HG03457 (cell line): ENCODE measurements around the gene ZNF500.

Source experiments
- ATAC-seq: cut with Tn5 transposase; IDR thresholded peaks from one replicate; pipeline ENCODE4 v1.9.1; 2021; ENCODE audit warnings: moderate number of reproducible peaks; ENCODE audit not compliant: unreplicated experiment

The ZNF500 gene

DNA sequence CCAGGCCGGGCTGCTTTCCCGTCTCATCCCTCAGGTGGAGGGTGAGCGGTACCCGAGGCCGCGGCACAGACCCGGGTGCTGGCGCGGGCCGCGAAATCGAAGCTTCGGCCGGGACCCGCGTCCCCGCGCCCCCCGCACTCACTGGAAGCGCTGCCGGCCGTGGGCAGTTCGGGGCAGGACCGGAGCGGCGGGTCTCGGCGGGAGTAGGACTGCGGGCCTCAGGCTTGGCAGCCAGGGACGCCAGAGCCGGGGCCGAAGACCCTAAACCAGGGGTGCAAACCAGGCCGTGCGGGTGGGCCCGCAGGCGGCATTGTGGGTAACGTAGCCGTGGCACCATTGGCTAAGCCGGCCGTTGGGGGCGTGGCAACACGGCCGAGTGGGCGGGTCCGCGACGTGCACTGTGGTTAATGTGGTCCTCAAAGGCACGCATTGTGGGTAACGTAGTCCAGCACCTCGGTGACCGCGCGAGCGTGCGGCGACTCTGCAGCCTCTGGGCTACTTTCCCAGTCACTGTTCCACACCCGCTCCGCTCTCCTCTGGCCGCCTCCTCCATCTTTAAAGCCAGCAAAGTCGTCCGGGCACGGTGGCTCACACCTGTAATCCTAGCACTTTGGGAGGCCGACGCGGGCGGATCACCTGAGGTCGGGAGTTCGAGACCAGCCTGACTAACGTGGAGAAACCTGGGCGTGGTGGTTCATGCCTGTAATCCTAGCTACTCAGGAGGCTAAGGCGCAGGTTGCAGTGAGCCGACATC, at the start of gene ZNF500:
Gene ZNF500, minus strand, starts transcription at position 288 of the 754 bp plus-strand sequence. CDS start 1,184 bp downstream, outside the sequence.
- ATAC-seq, result peak; percentile 63

GRCh38 chr16:4814542-4815173, 47.7 kb upstream of the ZNF500 start:
- no peak for ATAC-seq

DNA sequence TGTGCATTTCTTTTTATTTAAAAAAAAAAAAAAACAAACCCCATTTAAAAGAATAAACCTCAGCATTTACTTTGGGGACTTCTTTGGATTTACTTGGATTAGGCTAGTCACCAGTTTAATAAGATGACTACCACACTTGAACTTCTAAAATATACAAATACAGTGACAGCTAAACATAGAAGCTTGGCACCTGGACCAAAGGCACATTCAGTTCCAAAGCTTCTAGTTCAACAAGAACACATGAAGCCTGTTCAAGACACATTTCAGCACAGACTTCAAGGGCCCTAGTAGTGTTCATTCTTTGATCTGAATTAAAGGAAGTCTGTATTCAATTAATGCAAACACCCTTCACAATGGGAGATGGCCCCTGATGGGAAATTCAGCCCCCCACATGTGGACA, 47.1 kb upstream of the ZNF500 start:
- ATAC-seq, result no peak

- no peak for ATAC-seq
Measured at GRCh38 chr16:4813251-4814003, 46.5 kb upstream of the ZNF500 start.

GRCh38 chr16:4811773-4812172, 44.8 kb upstream of the ZNF500 start:
- ATAC-seq, result no peak

GRCh38 chr16:4811242-4811641, 44.3 kb upstream of the ZNF500 start:
- ATAC-seq, result no peak

DNA sequence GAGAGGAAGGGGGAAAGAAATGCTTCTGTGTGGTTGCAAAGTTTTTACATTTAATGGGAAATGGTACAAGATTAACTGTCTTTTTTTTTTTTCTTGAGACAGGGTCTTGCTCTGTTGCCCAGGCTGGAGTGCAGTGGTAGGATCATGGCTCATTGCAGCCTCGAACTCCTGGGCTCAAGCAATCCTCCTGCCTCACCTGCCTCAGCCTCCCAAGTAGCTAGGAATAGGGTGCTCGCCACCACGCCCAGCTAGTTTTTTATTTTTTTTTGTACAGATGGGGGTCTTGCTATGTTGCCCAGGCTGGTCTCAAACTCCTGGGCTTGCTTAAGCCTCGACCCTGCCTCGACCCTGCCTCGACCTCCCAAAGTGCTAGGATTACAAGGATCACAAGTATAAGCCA, 39.3 kb upstream of the ZNF500 start:
- no peak for ATAC-seq

- ATAC-seq, result no peak
Measured at GRCh38 chr16:4805231-4805630, 38.3 kb upstream of the ZNF500 start.

- no peak for ATAC-seq
Measured at GRCh38 chr16:4803898-4804762, 37.2 kb upstream of the ZNF500 start.

GRCh38 chr16:4803401-4803844, 36.5 kb upstream of the ZNF500 start:
- no peak for ATAC-seq

DNA sequence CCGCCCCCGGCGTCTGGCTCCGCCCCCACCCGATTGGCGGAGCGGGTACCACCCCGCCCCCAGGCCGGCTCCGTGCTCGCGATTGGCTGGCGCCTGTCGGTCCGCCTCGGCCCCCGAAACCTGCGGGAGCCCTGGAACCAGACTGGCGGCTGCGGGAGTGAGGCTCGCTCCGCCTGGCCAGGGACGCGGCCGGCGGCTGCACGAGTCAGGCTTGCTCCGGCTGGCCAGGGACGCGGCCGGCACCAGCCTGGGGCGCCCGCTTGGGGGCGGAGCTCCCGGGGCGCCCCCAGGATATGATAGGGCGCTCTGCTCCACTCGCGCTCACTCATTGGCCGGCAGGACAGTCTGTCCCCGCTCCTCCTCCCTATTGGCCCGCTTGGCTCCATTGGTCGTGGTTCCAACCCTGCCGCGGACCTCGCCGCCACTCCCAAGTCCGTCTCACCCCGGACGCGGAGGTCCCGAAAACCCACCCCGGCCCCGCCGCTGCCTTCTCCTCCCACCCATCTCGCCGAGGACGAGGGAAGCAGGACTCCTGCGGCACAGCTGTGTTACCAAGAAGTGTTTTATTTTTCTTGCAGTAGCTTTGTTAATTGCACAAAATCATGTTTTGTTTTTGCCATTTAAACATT, 35.8 kb upstream of the ZNF500 start:
- ATAC-seq, result peak; percentile 89

- ATAC-seq, result peak; percentile 38
Measured at GRCh38 chr16:4801962-4802658, 35.1 kb upstream of the ZNF500 start, which contains the start of gene ROGDI. Gene ROGDI (minus strand): TSS chr16:4802633. CDS start chr16:4802571, 62 bp downstream.

DNA sequence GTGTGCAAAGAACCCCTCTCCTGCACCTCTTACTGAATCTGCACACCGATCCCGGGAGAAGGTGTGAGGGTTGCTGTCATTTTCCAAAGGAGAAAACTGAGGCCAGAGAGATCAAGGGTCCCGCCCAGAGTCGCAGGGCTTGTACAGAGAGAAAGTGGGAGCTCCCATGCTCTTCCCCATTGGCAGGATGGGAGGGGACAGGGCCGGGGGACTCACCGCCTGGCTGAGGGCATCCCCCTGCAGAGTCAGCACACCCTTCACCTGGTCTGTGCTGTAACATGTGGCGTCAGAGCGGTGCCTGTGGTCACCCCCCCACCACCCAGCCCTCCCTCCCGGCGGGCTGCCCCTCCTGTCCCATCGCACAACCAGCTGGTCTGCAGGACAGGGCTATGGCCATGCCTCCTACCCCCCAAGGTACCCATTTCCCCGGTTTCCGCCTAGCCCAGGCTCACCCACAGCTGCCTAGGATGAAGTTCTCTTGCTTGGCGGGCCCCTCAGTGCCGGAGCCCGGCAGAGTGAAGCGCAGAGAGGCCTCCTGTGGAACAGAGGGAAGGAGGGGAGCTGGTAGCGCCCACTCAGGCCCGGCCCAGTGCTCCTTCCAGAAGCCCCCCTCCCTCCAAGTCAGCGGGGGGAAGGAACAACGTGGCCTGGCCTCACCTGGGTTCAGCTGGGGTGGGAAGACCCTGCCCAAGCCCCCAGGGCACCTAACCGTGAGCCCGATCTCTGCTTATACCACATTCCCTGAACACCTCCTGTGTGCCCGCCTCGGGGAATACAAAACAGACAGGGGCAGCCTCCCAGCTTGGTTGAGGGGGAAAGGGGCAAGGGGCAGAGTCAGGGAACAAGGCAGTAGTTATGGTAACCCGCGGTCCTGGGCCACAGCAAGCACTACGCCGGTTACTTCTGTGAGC, 34.3 kb upstream of the ZNF500 start:
- ATAC-seq, result no peak

DNA sequence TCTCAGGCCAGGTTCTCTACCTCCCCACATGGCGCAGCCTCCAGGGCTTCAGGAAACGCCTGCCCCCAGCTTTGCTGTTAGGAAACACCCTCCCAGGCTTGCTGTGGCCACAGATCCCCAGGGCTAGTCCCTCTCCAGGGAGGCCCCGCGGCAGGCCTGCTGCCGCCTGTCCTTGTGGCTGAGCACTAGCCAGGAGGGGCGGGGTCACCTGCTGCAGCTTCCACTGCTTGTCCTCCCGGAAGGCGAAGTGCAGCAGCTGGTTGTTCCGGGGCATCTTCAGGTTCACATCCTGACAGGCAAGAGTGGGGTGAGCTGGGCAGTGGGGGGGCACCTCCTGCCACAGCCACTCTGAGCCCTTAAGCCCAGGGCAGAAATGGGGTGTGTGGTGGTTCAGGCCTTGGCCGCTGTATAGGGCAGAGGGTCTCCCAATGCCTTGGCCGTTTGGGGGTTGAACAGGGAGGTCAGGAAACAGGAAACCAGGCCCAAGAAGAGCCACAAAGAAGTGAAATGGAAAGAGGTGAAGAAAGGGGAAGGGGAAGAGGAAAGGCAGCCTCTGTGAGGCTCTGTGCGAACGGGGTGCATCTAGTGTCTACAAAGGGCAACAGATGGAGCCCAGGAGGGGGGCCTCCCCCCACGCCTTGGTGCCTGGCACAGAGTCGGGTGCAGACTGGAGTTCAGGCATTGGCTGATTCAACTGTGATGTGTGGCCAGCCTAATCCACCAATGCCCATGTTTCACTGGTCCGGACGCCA, 33.5 kb upstream of the ZNF500 start:
- ATAC-seq, result no peak

DNA sequence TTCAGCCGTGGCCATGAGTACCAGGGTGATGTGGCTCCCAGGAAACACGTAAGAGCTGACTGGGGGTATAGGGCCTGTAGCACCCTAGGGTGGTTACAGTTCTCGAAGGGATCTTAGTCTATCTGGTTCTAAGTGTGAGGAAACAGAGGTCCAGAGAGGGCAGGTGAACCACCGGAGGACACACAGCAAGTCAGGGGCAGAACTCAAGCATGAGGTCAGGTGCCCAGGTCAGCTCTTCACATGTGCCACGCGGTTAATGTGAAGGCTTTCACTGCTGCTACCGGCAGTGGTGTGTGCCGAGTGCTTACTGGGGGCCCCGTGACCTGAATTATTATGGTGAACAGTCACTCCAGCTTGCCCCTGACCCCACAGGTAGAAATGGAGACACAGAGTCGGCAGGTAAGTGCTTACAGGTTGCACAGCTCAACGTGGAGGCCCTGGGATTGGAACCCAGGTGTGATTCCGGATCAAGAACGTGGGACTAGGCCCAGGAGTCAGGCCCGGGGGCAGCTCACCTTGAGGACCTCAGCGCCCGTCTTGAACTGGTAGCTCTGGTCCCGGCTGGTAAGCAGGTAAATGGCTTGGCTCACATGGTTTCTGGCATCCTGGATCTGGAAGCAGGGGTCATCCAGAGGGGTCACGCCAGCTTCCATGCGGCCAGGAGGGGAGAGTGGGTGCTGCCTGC, 32.4 kb upstream of the ZNF500 start:
- ATAC-seq, result no peak

DNA sequence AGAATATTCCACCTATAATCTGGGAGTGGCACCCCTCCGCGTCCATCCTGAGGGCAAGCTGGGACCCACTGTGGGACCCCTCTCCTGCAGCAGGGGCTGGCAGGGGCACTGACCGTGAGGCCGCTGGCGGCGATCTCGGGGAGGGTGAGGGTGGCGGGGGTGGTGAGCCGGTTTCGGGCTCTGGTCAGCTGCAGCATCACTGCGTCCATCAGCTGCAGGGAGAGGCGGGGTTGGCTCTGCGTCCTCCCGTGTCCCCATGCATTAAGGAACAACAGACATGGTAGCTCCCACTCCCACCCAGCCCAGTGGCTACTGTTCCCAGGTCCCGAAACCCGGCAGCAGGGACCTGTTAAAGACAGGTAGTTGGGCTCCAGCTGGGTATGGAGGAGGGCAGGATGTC, 31.5 kb upstream of the ZNF500 start:
- ATAC-seq, result no peak

GRCh38 chr16:4797805-4798252, 30.9 kb upstream of the ZNF500 start:
- no peak for ATAC-seq
